ENCODE data around the gene RND1.

- TF ChIP-seq CTCF (optimal IDR thresholded peaks at IDR 0.05 in 1 of 3, IDR thresholded peaks at IDR 0.05 in 1 of 3, conservative IDR thresholded peaks at IDR 0.05 in 1 of 3; ENCODE audit: extremely low read depth in 1 of 3, insufficient read depth in 2 of 3, low read length in 3 of 3) (peak; percentile 58 to 80 (median 68)), EZH2 (IDR thresholded peaks at IDR 0.05; ENCODE audit: low read length) (no peak)
Measured at GRCh38 chr12:48852734-48853688, 12.7 kb downstream of the RND1 start.

Measured in keratinocyte (primary cell).